Mesothelial cell of epicardium (in vitro differentiated cells): ENCODE results near the gene RAB5IF. TPM values are rescaled to one million over a fixed set of nuclear protein-coding genes. Genes with fewer than 3 reads are reported as not detected.

ENCODE experiments used
- DNase-seq, 2 experiments: peaks; one replicate each; pipeline ENCODE4 v3.0.0; 2021; ENCODE audit warnings: low spot score in 2 of 2; ENCODE audit not compliant: unreplicated experiment in 2 of 2
- H3K27ac Mint-ChIP-seq: 2 replicates; pipeline ENCODE4 v1.8.0; 2021; ENCODE audit warnings: mixed read lengths
- H3K27me3 Mint-ChIP-seq: 2 replicates; pipeline ENCODE4 v1.8.0; 2021; ENCODE audit warnings: low read depth, mixed read lengths
- H3K36me3 Mint-ChIP-seq: 2 replicates; pipeline ENCODE4 v1.8.0; 2021; ENCODE audit warnings: mixed read lengths
- H3K4me1 Mint-ChIP-seq: 2 replicates; pipeline ENCODE4 v1.8.0; 2021; ENCODE audit warnings: mixed read lengths
- H3K4me3 Mint-ChIP-seq: 2 replicates; pipeline ENCODE4 v1.8.0; 2021; ENCODE audit warnings: mild to moderate bottlenecking, moderate library complexity, mixed read lengths
- H3K9me3 Mint-ChIP-seq: 2 replicates; pipeline ENCODE4 v1.8.0; 2021; ENCODE audit warnings: mixed read lengths
- CTCF ChIP-seq: fragments of 200-600 bp; sonication (generic); IDR thresholded peaks from one replicate; pipeline ENCODE4 v1.5.0; 2021; ENCODE audit warnings: antibody characterized with exemption; ENCODE audit not compliant: unreplicated experiment
- total RNA-seq: library from RNA; stranded (reverse); gene quantifications from 3 replicates; pipeline ENCODE4 v1.2.1, GENCODE V29; 2021

Gene RAB5IF
- total RNA-seq, 1 donor from 2014 or later: 40.0 TPM

- TF ChIP-seq CTCF: no peak
- no peaks in the 10 kb centered on the region for H3K27me3 Mint-ChIP-seq
- H3K36me3 Mint-ChIP-seq: peaks cover 10% of the 10 kb centered on the region
Measured at GRCh38 chr20:36614781-36615557, 9.4 kb downstream of the RAB5IF start.

GRCh38 chr20:36620917-36621316 is 15.3 kb downstream of the RAB5IF start:
- H3K4me1 Mint-ChIP-seq: no peaks in the 10 kb centered on the region
- no peaks in the 10 kb centered on the region for H3K9me3 Mint-ChIP-seq
- no peak for TF ChIP-seq CTCF
- no peaks in the 10 kb centered on the region for H3K27me3 Mint-ChIP-seq
- H3K36me3 Mint-ChIP-seq: no peaks in the 10 kb centered on the region
- H3K27ac Mint-ChIP-seq: no peak overlapping the region
- no peak overlapping the region for H3K4me3 Mint-ChIP-seq
- DNase-seq: no peak

More at GRCh38 chr20:36614781-36615557, 9.4 kb downstream of the RAB5IF start:
- no peak for DNase-seq
- no peak overlapping the region for H3K4me3 Mint-ChIP-seq
- H3K9me3 Mint-ChIP-seq: no peaks in the 10 kb centered on the region
- no peaks in the 10 kb centered on the region for H3K4me1 Mint-ChIP-seq
- H3K27ac Mint-ChIP-seq: no peak overlapping the region

- Mint-ChIP-seq H3K27ac (no peak overlapping the region), H3K27me3 (no peaks in the 10 kb centered on the region)
Measured at GRCh38 chr20:36623444-36623843, 17.9 kb downstream of the RAB5IF start.

GRCh38 chr20:36624068-36624943 is 18.7 kb downstream of the RAB5IF start:
- Mint-ChIP-seq H3K27ac (no peak overlapping the region), H3K36me3 (no peaks in the 10 kb centered on the region), H3K4me1 (no peaks in the 10 kb centered on the region), H3K27me3 (no peaks in the 10 kb centered on the region), H3K4me3 (no peak overlapping the region), H3K9me3 (no peaks in the 10 kb centered on the region)
- TF ChIP-seq CTCF: no peak
- no peak for DNase-seq

More at GRCh38 chr20:36623444-36623843, 17.9 kb downstream of the RAB5IF start:
- Mint-ChIP-seq H3K4me1 (no peaks in the 10 kb centered on the region), H3K9me3 (no peaks in the 10 kb centered on the region), H3K4me3 (no peak overlapping the region), H3K36me3 (no peaks in the 10 kb centered on the region)
- no peak for TF ChIP-seq CTCF
- no peak for DNase-seq

- no peaks in the 10 kb centered on the region for H3K4me1 Mint-ChIP-seq
- no peak for TF ChIP-seq CTCF
- H3K36me3 Mint-ChIP-seq: no peaks in the 10 kb centered on the region
- DNase-seq: no peak
- no peak overlapping the region for H3K4me3 Mint-ChIP-seq
- H3K27ac Mint-ChIP-seq: no peak overlapping the region
- H3K27me3 Mint-ChIP-seq: no peaks in the 10 kb centered on the region
- no peaks in the 10 kb centered on the region for H3K9me3 Mint-ChIP-seq
Measured at GRCh38 chr20:36624944-36625324, 19.4 kb downstream of the RAB5IF start.
